GM21360 (cell line): Measurements from ENCODE around the gene UBAP1L.

ENCODE experiments used
- ATAC-seq: cut with Tn5 transposase; IDR thresholded peaks from one replicate; pipeline ENCODE4 v1.9.1; 2021; ENCODE audit warnings: mild to moderate bottlenecking, moderate library complexity; ENCODE audit not compliant: unreplicated experiment

The UBAP1L gene

DNA sequence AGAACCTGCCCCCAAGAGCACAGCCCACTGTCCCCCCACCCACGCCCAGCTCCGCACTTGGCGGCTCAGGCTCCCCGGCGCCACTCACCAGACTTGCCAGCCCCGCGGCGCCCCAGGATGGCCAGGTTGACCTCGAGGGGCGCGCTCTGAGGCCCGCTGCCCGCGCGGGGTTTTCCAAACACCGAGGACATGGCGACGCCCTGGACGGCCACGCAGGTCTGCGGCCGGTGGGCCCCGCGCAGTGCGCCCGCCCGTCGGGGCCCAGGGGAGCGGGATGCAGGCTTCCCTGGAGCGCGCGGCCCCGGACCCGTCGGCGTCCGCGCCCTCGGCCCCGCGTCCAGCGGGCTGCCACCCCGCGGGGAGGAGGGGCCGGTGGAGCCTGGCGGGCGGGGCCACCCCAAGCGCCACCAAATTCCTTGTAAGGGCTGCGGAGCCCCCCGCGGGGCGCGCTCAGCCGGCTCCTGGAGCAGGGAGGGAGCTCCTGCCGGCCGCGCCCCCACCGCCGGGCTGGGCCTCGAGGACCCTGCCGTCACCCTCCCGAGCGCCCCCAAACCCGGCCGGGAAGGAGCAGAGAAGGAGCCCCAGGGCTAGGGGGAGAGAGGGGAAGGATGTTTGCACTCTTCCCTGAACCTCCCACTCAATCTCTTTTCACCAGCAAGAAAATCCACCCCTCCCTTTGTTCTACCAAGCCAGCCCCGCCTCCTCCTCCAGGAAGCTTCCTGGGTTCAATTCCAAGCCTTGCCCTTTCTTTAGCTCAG, 47.2 kb downstream of the UBAP1L start, which contains the start of gene RASL12:
TSS of gene RASL12 (minus strand) at position 347 of the 758 bp plus-strand sequence. CDS start at position 191, 156 bp downstream.
- ATAC-seq: no peak

DNA sequence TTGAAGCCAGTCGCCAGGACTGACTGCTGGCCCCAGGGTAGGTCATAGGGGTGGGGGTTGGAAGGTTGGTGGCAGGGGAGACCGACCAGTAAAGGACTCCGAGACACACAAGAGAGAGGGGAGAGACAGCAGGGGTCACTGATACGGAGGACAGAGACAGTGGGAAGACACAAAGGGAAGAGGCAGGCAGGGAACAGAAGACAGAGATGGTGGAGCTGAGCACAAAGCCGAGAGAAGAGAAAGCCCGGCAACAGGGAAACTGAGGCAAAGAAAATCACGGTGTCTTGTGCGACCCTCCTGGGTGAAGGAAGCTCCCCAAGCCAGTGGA, 47.7 kb downstream of the UBAP1L start:
- ATAC-seq: no peak

DNA sequence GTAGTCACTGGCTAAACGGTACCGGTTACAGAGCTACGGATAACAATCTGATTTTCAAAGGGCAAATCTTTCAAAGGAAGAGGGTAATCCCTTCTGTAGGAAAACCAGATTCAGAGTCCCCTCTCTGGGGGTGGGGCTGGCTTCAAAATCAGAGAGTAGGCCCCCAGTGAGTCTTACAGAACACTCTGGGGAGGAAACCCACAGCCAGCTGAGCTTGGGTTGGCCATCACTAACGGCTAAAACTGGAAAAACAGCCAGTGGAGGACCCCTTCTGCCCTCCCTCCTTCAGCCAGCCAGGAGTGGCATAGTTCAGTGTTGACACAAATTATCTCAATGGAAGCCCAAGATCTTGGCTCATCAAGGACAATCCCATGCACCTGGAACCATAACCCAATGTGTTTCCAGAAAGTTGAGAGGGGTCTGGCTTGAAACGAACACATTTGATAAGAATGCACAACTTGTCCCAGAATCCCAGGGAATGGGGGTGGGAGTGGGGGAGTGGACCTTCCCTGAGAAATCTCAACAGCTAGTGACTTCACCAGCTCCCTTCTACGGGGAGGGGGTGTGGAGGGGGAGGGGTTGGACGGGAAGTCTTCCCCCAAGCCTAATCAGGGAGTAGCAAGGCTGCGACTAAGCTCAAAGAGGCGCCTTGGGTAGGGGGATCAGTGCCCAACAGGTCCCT, 48.2 kb downstream of the UBAP1L start:
- ATAC-seq: no peak

DNA sequence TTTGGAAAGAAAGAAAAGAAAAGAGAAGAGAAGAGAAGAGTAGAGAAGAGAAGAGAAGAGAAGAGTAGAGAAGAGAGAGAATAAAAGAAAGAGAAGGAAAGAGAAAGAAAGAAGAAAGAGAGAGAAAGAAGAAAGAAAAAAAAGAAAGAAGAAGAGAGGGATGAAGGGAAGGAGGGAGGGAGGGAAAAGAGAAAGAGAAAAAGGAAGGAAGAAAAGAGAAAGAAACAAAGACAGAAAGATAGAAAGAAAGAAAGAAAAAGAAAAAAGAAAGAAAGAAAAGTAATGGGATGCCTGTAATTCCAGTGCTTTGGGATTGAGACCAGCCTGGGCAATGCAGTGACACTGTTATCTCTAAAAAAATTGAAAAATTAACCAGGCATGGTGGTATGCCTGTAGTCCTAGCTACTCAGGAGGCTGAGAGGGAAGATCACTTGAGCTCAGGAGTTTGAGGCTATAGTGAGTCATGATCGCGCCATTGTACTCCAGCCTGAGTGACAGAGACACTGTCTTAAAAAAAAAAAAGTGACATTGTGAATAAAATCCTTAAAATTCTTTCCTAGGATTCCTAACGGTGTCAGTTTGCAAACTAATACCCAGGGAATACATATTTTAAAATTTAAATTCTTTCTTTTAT, 48.9 kb downstream of the UBAP1L start:
- ATAC-seq: no peak

DNA sequence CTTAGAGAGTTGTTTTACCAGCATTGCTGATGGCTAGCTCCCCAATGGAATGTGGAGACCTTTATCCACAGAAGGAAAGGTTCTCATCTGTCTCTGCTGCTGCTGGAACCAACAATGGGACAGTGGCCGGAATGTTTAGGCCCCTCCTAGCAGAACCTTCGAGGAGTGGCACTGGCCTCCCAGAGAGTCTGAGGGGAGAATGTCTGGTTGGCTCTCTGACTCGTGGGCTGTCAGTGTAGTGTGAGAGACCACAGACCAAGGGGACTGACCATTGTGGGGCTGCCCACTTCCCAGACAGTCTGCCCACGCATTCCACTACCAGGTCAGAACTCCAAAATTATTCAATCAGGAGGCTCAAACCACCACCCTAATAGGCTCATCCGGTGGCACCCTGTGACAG, 52.3 kb downstream of the UBAP1L start:
- ATAC-seq: no peak

DNA sequence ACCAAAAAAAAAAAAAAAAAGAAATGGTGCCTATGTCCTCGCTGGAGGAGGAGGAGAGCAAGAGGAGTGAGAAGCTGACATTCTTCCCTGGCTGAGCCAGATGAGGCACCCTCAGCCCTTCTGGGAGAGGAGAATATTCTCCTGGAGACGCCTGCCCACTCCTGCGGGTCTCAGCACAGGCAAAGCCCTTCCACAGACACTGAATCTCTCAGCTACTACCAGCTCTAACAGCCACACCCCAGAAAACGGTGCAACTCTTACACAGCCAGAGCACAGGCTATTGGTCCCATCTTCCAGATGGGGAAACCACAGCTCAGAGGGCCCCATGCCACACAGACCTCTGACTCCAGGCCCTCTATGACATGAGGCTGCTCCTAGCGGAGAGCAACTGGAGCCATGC, 52.9 kb downstream of the UBAP1L start:
- no peak for ATAC-seq

DNA sequence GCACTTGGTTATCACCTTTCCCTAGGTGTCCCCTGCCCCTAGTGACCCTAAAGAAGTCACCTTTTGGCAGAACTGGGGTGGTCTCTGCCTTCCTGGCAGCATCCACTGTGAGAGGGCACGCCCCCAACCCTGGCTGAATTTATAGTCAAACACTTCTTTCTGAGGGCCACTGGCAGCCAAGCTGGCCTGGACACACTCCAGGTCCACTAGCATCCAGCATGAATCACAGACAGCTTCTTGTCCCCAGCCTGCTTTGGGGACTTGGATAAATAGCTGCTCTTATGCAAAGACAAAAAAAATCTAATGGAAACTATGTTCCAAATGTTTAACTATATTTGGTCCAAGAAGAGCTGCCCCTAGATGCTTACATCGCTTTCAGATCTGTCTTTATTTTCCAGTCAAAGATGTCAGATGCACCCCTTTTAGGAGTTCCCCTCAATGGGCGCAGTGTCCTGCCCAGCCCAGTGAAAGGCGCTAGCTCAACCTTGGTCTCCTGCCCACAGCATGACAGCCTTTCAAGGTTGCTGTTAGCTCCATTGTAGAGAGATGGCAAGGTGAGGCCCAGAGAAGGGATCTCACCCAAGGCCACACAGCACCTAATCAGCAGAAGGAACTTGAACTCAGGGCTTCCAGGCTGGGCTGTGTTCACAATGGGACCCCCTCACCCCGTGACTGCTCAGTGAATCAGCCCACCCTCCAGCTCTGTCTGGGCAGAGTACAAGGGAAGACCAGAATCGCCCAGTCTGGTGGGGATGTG, 54.2 kb downstream of the UBAP1L start:
- ATAC-seq: no peak

DNA sequence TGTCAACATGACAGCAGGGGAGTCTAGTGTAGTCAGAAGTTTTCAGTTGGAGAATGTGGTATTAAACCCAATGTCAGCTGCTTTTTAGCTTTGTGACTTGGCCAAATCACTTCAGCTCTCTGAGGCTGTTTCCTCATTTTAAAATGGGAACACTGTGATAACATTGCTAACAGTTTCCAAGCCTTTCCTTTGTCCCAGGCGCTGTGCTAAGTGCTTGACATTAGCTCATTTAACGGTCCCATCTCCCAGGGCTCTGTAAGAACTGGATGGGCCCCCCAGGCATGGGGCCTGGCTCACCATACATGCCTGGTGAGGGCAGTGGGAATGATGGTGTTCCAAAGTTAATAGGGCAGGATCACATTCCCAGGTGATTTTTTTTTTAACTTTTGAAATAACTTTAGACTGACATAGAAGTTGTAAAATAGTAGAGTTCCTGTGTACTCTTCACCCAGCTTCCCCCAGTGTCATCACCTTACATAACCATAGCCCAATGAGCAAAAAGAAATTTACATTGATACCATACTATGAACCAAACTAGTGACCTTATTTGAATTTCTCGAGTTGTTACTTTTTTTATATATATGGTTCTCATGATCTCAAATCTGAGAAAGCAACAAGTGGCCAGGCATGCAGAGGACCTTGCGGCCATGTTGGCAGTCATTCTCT, 54.9 kb downstream of the UBAP1L start:
- ATAC-seq: no peak

DNA sequence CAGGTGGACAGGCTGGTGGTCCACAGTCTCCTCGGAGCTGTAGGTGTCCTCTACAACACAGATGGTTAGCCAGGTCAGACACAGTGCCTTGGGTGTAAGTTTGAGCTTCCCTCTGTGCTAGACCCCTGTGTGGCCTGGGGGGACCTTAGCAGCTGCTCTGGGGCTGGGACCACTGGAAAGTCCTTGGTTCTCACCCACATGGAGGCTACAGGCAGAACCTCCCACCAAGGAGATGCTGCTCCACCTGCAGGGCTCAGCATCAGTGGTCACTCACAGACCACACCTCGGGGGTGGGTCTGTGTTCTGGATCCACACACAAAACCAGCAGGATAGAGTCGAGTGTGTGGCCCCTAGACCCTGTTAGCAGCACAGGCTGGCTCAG, 55.6 kb downstream of the UBAP1L start:
- ATAC-seq: no peak

DNA sequence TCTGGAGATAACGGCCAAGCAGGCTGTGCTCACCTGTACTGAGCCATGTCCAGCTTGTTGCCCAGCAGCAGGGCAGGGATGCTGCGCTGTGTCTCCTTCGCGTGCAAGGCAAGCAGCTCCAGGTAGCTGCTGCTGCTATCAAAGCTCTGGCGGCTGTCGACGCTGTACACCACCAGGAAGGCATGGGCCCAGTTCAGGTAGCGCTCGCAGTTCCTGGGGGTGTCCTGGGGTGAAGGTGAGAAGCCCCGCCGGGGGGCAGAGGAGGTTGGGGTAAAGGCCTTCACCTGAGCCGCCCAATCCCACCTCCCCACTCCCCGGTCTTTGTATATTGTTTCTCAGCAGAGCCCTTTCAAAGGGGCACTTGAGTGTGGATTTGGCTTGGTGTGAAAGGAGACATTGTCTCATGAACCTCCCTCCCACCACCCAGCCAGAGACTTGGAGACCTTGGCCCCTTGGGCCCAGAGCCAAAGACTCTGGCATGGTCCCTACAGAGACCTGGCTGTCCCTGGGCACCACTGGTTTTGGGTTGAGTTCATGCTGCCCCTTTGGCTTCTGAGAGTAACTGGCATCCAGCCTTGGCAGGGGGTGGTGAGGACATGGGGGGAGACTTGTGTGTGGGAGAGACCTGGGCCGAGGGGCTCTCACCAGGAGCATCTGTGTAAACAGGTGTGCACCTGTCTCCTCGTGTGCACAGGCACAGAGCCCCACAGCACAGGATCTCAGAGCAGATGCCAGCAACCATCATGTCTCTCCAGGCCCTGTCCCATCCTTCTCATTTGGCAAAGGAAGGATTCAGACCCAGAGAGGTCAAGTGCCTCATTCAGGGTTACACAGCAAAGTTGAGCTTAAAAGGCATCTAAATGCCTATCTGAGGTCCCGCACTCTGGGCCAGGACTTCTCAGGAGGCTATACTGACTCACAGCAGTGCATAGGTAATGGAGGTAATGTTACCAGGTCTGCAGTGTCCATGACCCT, 56.3 kb downstream of the UBAP1L start:
- no peak for ATAC-seq

DNA sequence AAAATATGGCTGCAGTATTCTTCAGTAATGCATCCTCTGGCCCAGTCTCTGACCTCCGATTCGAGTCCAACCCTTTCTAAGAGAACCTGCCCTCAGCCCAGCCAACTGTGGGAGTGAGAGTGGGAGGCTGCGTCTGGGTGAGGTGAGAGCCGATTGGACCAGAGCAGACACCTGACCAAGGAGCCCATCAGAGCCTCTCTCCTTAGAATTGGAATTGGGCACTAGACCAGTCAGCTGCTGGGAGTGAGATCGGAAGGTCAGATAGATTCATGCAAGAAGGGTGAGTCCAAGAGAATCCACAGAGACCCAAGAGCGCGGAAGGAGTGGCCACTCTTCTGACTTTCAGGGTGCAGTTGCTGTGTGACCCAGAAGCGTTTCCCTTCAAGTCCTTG, 57.5 kb downstream of the UBAP1L start:
- no peak for ATAC-seq

DNA sequence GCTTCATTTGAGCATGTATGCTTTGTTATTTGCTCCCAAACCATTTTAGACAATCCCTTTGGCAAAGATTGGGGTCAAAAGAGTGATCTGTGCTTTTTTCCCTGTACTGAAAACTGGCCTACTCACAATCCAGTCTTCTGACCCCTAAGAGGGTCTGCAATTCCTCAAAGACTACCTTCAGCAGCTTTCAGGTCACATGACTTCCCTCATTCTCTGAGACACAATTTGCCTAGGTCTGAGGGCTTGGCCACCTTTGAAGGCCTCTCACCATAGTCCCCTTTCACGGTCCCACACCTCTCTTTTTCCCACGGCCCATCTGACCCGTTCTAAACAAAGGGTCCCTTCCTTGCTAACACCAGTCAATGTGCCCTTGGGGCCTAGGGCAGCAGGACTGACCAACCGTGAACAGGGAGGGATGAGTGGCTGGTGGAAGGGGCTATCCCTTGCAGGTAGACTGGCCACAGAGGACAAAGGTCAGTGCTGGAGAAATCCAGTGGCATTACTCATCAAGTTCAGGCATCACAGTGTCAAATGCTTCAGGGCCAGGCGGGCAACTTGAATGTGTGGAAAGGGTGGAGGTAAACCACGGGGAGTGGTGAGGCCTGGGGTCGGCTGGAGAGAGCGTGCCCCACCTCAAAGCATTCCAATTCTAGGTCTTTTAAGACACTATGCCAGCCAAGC, 58.0 kb downstream of the UBAP1L start:
- ATAC-seq: no peak

DNA sequence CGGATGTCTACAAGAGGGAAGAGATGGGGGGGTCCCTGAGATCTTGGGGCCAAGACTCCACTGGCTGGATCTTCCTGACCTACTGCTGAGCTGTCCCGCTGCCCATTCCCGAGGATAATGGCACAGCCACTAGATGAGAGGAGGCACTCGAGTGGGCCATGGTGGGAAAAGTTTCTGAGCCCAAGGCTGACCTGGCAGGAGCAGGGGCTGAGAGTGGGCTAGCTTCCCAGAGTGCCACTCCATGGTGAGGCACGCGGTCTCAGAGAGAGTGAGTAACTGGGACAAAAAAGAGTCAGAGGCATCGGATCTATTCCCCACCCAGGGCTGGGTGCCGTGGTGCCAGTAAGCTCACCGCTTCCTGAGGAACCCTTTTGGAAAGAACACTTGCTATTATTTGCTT, 58.9 kb downstream of the UBAP1L start:
- ATAC-seq: no peak

DNA sequence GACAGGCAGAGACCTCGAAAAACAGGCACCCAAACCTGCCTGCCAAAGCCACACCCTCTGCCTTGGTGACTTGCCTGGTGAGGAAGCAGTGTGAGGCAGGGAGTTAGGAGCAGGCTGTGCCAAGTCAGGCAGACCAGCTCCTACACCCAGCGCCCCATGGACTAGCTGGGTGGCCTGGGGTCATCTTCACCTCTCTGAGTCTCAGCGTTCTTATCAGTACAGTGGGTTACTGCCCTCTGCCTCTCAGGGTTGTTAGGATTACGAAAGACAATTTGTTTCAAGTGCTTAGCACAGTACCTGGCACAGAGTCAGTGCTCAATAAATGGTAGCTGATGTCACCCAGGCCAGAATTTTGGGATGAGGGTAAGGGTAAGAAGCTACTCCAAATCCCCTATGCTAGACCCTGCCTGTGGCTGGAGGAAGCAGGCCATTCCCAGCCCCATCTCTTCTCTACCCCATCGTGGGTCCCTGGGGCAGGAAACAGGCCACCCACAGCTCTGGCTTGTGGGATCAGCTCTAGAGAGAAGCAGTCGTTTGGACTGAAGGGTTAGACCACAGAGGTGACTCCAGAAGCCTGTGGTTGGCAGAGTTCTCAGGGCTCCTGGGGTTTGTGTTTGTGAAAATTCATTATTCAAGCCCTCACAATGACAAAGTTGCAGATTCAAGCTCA, 59.7 kb downstream of the UBAP1L start:
- ATAC-seq: no peak

DNA sequence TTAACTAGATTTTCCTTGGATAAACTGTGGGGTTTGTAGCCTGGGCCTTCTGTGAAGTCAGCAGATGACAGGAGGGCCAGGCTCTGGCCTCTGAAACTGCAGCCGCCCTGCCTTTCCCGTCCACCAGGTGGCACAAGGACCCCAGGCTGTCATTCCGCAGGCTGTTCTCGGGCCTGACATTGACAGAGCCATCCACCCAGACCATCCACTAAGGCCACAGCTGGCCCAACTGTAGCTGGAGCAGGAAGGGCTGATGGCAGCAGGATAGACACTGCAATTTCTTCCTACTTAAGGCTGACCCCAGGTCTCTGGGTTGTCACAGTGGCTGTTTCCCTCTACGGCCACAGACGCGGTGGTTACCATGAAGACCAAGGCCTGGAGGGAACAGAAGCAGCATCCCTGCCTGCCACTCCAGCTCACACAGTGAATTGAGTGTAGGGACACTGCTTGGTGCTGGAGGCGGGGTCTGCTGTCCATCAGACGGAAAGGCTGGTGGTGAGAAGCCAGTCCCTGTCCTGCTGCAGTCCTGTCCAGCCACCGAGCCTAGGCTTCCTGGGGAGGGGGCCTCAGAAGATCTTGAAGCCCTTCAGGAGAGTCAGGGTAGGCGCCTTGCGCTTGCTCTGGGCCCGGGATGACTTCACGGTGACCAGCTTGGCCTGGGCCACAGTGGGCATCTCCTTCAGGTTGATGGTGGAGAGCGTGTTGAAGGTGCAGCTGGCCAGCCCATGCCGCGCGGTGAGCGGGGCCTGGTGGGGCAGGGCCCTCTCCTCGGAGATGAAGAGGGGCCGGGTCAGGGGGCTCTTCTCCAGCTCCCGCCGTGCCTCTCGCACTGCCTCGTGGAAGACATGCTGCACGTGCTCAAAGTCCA, 60.4 kb downstream of the UBAP1L start:
- no peak for ATAC-seq

DNA sequence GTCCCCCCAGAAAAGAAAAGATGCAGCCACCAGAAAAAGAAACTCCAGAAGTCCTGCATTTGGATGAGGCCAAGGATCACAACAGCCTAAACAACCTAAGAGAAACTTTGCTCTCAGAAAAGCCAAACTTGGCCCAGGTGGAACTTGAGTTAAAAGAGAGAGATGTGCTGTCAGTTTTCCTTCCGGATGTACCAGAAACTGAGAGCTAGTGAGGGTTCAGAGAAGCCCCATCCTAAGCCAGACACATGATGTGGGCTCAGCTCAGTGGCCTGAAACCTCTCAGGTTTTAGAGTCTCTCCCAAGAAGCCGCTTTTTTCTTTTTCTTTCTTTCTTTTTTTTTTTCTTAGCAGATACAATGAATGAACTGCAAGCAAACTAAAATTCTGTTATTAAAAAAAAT, 62.0 kb downstream of the UBAP1L start:
- no peak for ATAC-seq

DNA sequence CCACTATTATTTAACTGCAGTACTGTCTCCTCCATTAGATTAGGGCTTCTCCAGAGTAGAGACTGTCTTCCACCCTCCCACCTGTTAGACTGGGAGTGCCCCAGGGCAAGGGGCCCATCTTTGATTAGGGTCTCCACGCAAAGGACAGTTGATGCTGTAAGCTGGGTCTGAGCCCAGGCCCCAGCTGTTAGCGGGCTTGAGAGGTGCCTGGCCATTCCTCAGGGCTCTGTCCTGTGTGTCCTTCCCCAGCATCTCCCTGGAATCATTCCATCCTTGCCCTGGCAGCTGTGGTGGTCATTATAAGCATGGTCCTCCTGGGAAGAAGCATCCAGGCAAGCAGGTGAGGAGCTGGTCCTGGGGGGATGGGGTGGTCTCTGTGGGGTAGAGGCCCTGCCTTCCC, 63.7 kb downstream of the UBAP1L start:
- ATAC-seq: no peak

DNA sequence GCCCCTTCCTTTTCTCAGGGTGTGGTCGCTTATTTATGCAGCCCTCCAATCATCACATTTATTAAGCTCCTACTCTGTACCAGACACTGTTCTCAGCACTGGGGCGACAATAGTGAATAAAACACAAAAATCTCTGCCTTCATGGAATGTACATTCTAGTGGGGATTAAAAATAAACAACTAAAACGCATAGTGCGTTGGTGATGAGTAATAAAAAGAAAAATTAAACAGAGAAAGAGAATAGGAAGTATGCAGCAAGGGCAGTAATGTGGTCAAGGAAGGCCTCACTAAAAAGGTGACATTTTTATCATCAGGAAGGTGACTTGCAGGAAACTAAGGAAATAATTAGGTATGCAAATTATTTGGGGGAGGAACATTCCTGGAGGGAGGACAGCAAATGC, 64.7 kb downstream of the UBAP1L start:
- ATAC-seq: no peak
